OCI-M2 (cell line): ENCODE results near the gene C3orf22.
"Not testable (repeated sequence)": the region's sequence is repeated elsewhere in the genome, so short reads cannot be mapped to it uniquely, and the experiment has no call there.

ENCODE experiments used
- DNase-seq: peaks from one replicate; lab custom pipeline; 2025; ENCODE audit not compliant: unreplicated experiment; lab: John Stamatoyannopoulos, UW

The C3orf22 gene

DNA sequence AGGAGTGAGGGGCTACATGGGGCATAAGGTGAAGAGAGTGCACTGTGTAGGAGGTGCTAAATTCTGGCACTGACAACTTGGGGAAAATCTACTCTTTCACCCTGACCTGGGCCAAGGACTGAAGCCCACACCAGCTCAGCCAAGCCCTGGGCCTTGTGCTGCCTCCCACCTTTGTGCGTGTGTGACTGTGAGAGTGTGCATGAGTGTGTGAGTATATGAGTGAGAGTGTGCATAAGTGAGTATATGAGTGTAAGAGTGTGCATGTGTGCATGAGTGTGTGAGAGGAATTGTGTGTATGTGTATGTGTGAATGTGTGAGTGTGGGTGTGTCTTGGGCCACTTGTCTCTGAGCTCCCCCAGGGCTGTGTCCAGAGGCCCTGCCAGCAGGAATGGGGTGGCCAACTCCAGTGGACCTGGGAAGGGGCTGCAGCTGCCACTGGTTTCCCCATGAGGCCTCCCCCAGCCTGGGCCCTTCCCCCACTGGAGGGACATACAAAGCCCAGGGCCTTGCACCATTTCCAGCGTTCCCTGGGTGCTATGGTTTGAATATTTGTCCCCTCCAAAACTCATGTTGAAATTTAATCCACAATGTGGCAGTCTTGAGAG, 15.2 kb downstream of the C3orf22 start:
- no peak for DNase-seq

GRCh38 chr3:126542340-126543241, 16.1 kb downstream of the C3orf22 start:
- DNase-seq: no peak

GRCh38 chr3:126541628-126542339, 16.9 kb downstream of the C3orf22 start:
- no peak for DNase-seq

- no peak for DNase-seq
Observed at GRCh38 chr3:126540951-126541627, 17.6 kb downstream of the C3orf22 start.

DNA sequence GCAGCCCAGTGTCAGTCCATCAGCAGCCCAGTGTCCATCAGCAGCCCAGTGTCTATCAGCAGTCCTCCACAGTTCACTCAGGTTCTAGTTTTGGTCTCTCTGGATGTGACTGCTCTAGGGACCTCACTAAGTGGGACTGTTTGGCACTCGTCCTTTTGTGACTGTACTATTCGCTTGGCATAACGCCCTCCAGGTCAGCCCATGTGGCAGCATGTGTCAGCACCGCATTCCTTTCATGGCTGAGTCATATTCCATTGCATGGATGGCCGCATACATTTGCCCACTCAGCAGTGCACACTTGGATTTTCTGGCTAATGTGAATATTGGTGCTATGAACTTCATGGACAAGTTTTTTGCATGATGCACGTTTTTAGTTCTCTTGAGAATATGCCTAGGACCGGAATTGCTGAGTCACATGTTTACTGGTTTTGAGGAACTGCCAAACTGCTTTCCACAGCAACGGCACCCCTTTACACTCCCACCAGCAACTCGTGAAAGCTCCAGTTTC, 18.3 kb downstream of the C3orf22 start:
- no peak for DNase-seq

DNA sequence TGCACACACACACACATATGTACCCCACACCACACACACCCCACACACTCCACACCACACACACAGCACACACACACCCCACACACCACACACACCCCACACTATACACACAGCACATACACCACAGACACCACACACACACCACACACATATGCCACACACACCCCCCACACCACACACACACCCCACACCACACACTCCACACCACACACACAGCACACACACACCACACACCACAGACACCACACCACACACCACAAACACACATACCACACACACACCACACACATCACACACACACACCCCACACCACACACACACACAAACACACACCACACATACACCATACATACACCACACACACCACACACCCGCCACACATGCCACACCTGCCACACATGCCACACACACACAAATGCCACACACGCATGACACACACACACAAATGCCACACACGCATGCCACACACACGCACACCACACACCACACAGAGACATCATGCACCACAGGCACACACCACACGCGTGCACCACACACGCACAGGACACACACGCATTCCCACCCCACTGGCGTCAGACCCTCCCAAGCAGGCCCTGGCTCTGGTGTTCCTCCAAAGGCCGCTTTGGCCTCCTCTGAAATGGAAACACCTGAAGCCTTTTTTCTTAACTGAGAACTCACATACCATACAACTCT, 19.0 kb downstream of the C3orf22 start:
- no peak for DNase-seq

DNA sequence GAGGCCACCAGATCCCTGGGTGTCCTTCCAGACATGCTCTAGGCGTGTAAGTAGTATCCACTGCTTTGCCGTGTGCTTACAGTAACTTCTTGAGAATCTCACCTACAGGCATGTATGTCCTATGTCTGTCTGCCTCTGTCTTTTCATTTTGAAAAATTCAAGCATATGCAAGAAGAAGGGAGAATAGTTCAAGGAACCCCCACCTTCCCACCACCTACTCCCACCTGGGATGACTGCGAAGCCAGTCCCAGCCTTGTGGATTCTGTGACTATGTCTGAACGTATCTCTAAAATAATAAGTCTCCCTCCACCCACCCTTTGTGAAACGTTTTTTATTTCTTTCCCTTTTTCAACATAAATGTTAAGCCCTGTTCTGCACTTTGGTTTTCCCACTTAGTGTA, 19.8 kb downstream of the C3orf22 start:
- no peak for DNase-seq

GRCh38 chr3:126538316-126538715, 20.4 kb downstream of the C3orf22 start:
- no peak for DNase-seq

GRCh38 chr3:126537730-126538281, 20.9 kb downstream of the C3orf22 start:
- DNase-seq: no peak

DNA sequence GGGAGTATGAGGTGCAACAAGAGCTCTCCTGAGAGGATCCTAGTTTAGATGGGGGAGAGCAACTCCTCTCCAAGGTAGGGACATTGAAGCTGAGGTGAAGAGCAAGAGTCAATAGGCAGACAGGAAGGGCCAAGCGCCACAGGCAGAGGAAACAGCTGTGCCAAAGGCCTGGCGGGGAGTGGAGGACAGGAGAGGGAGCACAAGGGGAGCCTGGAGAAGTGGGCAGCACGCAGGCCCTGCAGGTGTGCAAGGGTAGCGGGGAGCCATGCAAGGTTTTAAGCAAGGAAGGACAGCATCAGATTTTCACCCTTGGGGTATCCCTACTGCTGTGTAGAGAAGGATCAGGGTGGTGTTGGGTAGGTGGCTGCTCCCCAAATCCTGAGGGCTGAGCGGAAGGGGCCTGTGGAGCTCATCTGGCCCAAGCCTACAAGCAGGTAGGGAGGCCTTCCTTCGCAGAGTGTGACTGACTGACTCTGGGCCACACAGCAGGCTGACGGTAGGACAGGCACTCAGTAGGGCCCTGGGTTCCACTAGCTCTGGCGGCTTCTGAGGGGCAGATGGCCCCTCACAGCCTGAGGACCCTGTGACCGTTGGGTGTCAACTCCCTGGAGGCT, 21.5 kb downstream of the C3orf22 start:
- DNase-seq: no peak

DNA sequence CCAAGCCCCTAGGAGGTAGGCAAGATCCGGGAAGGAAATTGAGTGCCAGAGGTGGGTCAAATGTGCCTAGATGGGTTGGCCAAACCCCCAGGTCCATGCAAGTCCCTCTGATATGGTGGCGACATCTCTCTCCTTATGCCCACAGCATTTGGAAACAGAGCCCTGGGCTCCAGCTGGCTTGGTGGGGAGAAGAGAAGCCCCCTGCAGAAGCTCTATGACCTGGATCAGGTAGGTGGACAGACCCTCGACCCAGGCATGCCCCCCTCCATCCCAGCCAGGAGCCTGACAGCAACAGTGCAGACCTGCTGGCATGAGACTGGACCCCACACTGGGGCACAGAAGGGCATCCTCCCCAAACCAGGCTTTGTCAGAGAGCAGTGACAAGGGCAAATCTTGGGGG, 22.6 kb downstream of the C3orf22 start:
- no peak for DNase-seq

DNA sequence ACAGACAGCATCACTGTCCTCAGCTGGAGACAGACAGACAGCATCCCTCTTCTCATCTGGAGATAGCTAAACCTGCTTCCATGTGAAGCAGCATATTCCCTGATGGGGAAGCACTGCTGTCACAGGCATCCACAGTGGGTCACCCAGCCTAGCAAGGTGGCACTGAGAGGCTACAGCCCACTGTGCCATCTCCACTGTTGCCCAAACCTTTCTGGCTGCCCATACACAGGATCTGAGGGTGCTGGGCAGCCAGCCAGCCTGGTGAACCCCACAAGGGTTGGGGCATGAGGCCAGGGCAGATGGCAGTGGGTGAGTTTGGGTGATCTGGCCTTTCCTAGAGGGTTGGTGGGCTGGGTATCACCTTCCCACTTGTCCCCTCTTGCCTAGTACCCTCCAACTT, 23.1 kb downstream of the C3orf22 start:
- no peak for DNase-seq

GRCh38 chr3:126534716-126535115, 24.0 kb downstream of the C3orf22 start:
- DNase-seq: not testable (repeated sequence)

GRCh38 chr3:126533506-126533905, 25.2 kb downstream of the C3orf22 start:
- no peak for DNase-seq

- no peak for DNase-seq
Observed at GRCh38 chr3:126531051-126531330, 27.7 kb downstream of the C3orf22 start.

DNA sequence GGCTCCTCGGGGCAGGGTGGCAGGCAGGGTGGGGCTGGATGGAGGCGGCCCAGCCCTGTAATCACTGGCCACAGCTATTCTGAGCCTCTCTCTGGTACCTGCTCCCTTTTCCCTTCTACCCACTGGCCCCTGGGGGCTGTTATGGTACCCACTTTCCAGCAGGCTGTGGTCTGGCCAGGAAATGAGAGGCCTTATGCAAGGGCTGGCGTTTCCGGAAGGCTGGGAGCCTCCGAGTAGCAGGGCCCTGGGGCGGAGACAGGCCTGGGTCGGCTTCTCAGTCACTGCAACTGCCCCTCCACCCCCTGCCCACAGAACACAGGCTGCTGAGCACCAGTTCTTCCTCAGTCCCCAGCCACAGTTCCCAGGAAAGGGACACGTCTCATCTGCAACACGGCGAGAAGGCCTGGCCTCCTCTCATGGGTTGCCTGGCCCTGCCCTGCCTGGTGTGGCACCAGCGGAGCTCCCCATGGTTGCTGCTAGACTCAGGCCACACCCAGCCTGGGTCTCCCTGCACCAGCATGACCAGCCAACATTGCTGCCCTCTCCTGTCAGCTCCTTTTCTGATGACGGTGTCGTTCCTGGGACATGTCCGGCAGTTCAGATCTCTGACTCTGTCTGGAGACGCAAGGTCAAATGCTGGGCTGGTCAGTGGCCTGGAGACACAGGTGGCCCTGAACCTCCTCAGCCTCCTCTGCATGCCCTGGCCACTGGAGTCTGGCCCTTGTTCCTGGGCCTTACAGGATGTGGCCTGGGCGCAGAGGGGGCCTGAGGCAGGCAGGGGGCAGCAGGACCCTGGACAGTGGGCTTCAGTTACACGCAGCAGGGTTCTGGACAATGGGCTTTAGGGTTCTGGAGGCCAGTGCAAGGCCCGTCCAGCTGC, 28.3 kb downstream of the C3orf22 start:
- no peak for DNase-seq

GRCh38 chr3:126529585-126530170, 29.1 kb downstream of the C3orf22 start:
- DNase-seq: no peak

DNA sequence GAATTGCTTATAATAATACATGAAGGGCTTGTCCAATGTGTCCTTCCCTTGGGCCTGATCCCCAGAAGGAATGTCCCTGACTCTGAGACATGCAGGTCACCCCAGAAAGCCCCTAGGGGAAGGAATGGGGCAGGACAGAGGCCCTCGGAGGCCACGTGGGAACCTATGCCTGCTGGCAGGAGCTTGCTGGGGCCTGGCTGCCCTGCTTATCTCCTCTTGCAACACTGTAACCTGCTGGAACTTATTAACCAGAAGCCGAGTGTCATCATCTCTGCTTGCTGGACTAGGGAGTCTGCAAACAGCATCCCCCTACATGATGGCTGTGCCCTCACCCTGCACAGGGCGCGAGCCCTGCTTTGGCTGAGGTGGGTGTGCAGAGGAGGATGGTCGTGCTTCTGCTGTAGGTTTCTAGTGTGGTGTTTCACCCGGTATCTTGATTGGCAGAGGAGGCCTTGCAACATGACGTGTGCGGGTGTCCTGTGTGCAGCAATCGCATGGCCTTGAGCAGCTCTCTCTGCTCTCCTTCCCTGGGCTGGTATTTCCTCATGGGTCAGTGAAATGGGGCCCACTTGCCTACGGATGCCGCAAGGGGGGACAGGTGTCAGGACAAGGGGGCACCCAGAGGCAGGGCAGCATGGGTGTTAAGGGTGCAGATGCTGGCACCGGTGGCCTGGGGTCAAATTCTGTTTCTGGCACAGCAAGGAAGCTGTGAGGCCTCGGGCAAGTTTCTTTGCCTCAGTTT, 29.8 kb downstream of the C3orf22 start:
- no peak for DNase-seq
